GM23338 (cell line): ENCODE data around the gene ADGRL3. TPM values are rescaled to one million over a fixed set of nuclear protein-coding genes. Genes with fewer than 3 reads are reported as not detected.

Source experiments
- ATAC-seq: fragments of 200-7000 bp; cut with Tn5 transposase; 3 replicates; pipeline ENCODE4 v1.9.1; 2020
- DNase-seq: peaks from one replicate; pipeline ENCODE4 v3.0.0-alpha.2; 2015; ENCODE audit warnings: low spot score
- H2AFZ ChIP-seq: fragments of 200-600 bp; sonication (generic); 2 replicates; pipeline ENCODE4 v1.8.0; 2016; ENCODE audit warnings: antibody characterized with exemption, mild to moderate bottlenecking, moderate library complexity
- H3F3A ChIP-seq: fragments of 200-600 bp; sonication (generic); replicated peaks from 2 replicates; pipeline ENCODE4 v1.8.0; 2017; ENCODE audit warnings: antibody characterized with exemption, mixed run types, low read depth
- H3K27ac ChIP-seq: fragments of 200-600 bp; sonication (generic); 2 replicates; pipeline ENCODE4 v1.6.1; 2016; ENCODE audit warnings: low read depth
- H3K27me3 ChIP-seq: fragments of 200-600 bp; sonication (generic); 2 replicates; pipeline ENCODE4 v1.8.0; 2016; ENCODE audit warnings: mild to moderate bottlenecking, mixed run types, moderate library complexity; ENCODE audit not compliant: insufficient read depth
- H3K36me3 ChIP-seq: fragments of 200-600 bp; sonication (generic); 2 replicates; pipeline ENCODE4 v1.8.0; 2016; ENCODE audit warnings: mild to moderate bottlenecking; ENCODE audit not compliant: insufficient read depth
- H3K4me1 ChIP-seq: fragments of 200-600 bp; sonication (generic); 2 replicates; pipeline ENCODE4 v1.8.0; 2016; ENCODE audit warnings: mild to moderate bottlenecking, moderate library complexity; ENCODE audit not compliant: insufficient read depth
- H3K4me2 ChIP-seq: fragments of 200-600 bp; sonication (generic); 2 replicates; pipeline ENCODE4 v1.7.1; 2017; ENCODE audit warnings: mixed run types
- H3K4me3 ChIP-seq: fragments of 200-600 bp; sonication (generic); 2 replicates; pipeline ENCODE4 v1.6.1; 2016; ENCODE audit warnings: mixed run types
- H3K79me2 ChIP-seq: fragments of 200-600 bp; sonication (generic); replicated peaks from 2 replicates; pipeline ENCODE4 v1.8.0; 2017; ENCODE audit warnings: mild to moderate bottlenecking; ENCODE audit not compliant: insufficient read depth
- H3K9me2 ChIP-seq: fragments of 200-600 bp; sonication (generic); 2 replicates; pipeline ENCODE4 v1.8.0; 2017; ENCODE audit not compliant: insufficient read depth
- H4K20me1 ChIP-seq: fragments of 200-600 bp; sonication (generic); replicated peaks from 2 replicates; pipeline ENCODE4 v1.8.0; 2017; ENCODE audit warnings: mild to moderate bottlenecking; ENCODE audit not compliant: insufficient read depth
- H3K27ac Mint-ChIP-seq: 2 replicates; pipeline ENCODE4 v1.8.0; 2020; ENCODE audit warnings: inconsistent platforms, mild to moderate bottlenecking, moderate library complexity, mixed read lengths
- H3K27me3 Mint-ChIP-seq: 3 replicates; pipeline ENCODE4 v1.8.0; 2022; ENCODE audit warnings: low read depth, mild to moderate bottlenecking, moderate library complexity, mixed read lengths, inconsistent platforms; ENCODE audit not compliant: insufficient read depth, poor library complexity
- H3K36me3 Mint-ChIP-seq: 3 replicates; pipeline ENCODE4 v1.8.0; 2021; ENCODE audit warnings: low read depth, mild to moderate bottlenecking, inconsistent platforms, moderate library complexity, mixed read lengths
- H3K4me1 Mint-ChIP-seq: 3 replicates; pipeline ENCODE4 v1.8.0; 2020; ENCODE audit warnings: mild to moderate bottlenecking, inconsistent platforms, mixed read lengths
- H3K4me3 Mint-ChIP-seq: 3 replicates; pipeline ENCODE4 v1.8.0; 2021; ENCODE audit warnings: moderate library complexity, mild to moderate bottlenecking, inconsistent platforms, mixed read lengths
- H3K9me3 Mint-ChIP-seq: 3 replicates; pipeline ENCODE4 v1.8.0; 2020; ENCODE audit warnings: moderate library complexity, mild to moderate bottlenecking, inconsistent platforms, mixed read lengths
- EZH2 ChIP-seq: fragments of 200-600 bp; sonication (generic); IDR thresholded peaks from one replicate; pipeline ENCODE4 v1.8.0; 2017; ENCODE audit warnings: antibody characterized with exemption, mild to moderate bottlenecking, low read depth; ENCODE audit not compliant: unreplicated experiment
- EZH2phosphoT487 ChIP-seq: fragments of 200-600 bp; sonication (generic); IDR thresholded peaks from one replicate; pipeline ENCODE4 v1.8.1; 2018; ENCODE audit warnings: antibody characterized with exemption; ENCODE audit not compliant: unreplicated experiment
- ZNF331 ChIP-seq: fragments of 250-450 bp; sonication (Bioruptor Pico); IDR thresholded peaks from 2 replicates; pipeline ENCODE4 v1.5.0; 2020; ENCODE audit warnings: low read depth, mild to moderate bottlenecking, moderate library complexity
- polyA plus RNA-seq: library from polyadenylated mRNA; unstranded; fragments of >200 nt; fragmentation: Nextera tagmentation; extraction: Ambion mirVana; gene quantifications from 2 replicates; pipeline ENCODE4 v1.2.1, GENCODE V29; 2016
- total RNA-seq: library from RNA; depleted of rRNA; stranded (reverse); fragments of >200 nt; shearing (Covaris generic); gene quantifications from 2 replicates; pipeline ENCODE4 v1.2.3, GENCODE V29; 2014
- TF ChIP-seq, protein P1 (sequence below): fragments of 250-450 bp; sonication (Bioruptor Pico); IDR thresholded peaks from 2 replicates; pipeline ENCODE4 v1.5.0; 2020; ENCODE audit warnings: mild to moderate bottlenecking, moderate library complexity

Gene ADGRL3
- total and polyA plus RNA-seq, 2 experiments from 2014 or later, result 9.7 to 16.5 TPM

DNA sequence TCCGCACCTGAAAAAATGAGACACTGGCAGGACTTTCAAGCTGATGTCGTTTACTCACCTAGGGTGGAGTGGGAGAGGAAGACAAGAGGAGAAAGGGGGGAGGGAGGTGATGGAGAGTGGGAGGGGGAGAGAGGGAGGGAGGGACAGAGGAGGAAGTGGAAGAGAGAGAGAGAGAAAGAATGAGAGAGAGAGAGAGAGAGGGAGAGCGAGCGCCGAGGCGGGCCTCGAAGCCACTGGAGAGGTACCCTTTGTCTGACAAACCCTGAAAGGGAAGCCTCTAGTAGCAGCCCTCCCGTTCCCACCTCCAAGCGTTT is 296 bp upstream of the ADGRL3 start (continued):
- TF ChIP-seq, protein P1, sequence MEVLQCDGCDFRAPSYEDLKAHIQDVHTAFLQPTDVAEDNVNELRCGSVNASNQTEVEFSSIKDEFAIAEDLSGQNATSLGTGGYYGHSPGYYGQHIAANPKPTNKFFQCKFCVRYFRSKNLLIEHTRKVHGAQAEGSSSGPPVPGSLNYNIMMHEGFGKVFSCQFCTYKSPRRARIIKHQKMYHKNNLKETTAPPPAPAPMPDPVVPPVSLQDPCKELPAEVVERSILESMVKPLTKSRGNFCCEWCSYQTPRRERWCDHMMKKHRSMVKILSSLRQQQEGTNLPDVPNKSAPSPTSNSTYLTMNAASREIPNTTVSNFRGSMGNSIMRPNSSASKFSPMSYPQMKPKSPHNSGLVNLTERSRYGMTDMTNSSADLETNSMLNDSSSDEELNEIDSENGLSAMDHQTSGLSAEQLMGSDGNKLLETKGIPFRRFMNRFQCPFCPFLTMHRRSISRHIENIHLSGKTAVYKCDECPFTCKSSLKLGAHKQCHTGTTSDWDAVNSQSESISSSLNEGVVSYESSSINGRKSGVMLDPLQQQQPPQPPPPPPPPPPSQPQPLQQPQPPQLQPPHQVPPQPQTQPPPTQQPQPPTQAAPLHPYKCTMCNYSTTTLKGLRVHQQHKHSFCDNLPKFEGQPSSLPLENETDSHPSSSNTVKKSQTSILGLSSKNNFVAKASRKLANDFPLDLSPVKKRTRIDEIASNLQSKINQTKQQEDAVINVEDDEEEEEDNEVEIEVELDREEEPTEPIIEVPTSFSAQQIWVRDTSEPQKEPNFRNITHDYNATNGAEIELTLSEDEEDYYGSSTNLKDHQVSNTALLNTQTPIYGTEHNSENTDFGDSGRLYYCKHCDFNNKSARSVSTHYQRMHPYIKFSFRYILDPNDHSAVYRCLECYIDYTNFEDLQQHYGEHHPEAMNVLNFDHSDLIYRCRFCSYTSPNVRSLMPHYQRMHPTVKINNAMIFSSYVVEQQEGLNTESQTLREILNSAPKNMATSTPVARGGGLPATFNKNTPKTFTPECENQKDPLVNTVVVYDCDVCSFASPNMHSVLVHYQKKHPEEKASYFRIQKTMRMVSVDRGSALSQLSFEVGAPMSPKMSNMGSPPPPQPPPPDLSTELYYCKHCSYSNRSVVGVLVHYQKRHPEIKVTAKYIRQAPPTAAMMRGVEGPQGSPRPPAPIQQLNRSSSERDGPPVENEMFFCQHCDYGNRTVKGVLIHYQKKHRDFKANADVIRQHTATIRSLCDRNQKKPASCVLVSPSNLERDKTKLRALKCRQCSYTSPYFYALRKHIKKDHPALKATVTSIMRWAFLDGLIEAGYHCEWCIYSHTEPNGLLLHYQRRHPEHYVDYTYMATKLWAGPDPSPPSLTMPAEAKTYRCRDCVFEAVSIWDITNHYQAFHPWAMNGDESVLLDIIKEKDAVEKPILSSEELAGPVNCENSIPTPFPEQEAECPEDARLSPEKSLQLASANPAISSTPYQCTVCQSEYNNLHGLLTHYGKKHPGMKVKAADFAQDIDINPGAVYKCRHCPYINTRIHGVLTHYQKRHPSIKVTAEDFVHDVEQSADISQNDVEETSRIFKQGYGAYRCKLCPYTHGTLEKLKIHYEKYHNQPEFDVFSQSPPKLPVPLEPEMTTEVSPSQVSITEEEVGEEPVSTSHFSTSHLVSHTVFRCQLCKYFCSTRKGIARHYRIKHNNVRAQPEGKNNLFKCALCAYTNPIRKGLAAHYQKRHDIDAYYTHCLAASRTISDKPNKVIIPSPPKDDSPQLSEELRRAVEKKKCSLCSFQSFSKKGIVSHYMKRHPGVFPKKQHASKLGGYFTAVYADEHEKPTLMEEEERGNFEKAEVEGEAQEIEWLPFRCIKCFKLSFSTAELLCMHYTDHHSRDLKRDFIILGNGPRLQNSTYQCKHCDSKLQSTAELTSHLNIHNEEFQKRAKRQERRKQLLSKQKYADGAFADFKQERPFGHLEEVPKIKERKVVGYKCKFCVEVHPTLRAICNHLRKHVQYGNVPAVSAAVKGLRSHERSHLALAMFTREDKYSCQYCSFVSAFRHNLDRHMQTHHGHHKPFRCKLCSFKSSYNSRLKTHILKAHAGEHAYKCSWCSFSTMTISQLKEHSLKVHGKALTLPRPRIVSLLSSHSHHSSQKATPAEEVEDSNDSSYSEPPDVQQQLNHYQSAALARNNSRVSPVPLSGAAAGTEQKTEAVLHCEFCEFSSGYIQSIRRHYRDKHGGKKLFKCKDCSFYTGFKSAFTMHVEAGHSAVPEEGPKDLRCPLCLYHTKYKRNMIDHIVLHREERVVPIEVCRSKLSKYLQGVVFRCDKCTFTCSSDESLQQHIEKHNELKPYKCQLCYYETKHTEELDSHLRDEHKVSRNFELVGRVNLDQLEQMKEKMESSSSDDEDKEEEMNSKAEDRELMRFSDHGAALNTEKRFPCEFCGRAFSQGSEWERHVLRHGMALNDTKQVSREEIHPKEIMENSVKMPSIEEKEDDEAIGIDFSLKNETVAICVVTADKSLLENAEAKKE, result no peak

DNA sequence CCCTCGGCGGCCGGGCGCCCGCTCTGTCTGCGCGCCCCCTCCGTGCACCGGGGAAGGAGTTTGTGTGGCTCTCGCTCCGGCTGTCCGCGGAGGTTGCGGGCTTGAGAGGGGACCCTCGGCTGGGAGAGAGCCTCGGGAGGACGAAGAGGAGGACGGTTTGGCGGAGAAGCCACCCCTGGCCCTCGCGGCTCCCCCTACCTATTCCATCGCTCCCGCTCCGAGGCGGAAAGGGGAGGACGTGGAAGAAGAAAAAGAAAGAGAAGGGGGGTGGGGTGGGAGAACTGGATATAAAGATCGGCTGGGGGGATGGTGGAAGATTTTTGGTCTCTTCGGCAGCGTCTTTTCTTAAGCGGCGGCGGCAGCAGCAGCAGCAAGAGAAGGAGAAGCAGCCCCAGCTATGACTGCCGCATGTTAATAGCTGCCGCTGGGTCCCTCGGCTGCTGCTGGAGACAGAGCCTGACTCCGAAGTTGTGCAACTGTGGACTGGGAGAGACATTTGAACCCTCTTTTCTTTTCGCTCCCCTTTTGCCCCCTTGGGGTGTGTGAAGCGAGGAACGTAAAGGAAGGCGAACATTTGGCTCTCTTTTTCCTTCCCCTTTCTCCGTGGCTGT is 895 bp downstream of the ADGRL3 start:
- DNase-seq (peak; percentile 74), ATAC-seq (peak; percentile 9)
- Histone ChIP-seq H3K4me1 (peaks cover 39% of the 10 kb centered on the region), H3K4me2 (peak overlapping the region; percentile 93), H3F3A (no peaks in the 10 kb centered on the region; the same call in 1 of the 2 replicates), H3K79me2 (peaks cover 50% of the 10 kb centered on the region), H3K9me2 (no peaks in the 10 kb centered on the region), H3K27ac (no peak overlapping the region), H3K27me3 (peaks cover 50% of the 10 kb centered on the region), H2AFZ (peak overlapping the region; percentile 91), H4K20me1 (peaks cover 8% of the 10 kb centered on the region; the same call in 1 of the 2 replicates), H3K4me3 (peak overlapping the region; percentile 82), H3K36me3 (no peaks in the 10 kb centered on the region)
- Mint-ChIP-seq H3K9me3 (no peaks in the 10 kb centered on the region), H3K4me1 (peaks cover 39% of the 10 kb centered on the region), H3K4me3 (peak overlapping the region; percentile 95), H3K36me3 (no peaks in the 10 kb centered on the region), H3K27me3 (peaks cover 42% of the 10 kb centered on the region), H3K27ac (peak overlapping the region; percentile 39; the same call in 1 of the 2 replicates)
- TF ChIP-seq EZH2, result peak; percentile 57
- TF ChIP-seq ZNF331 (CRISPR knock-in tag), result no peak

DNA sequence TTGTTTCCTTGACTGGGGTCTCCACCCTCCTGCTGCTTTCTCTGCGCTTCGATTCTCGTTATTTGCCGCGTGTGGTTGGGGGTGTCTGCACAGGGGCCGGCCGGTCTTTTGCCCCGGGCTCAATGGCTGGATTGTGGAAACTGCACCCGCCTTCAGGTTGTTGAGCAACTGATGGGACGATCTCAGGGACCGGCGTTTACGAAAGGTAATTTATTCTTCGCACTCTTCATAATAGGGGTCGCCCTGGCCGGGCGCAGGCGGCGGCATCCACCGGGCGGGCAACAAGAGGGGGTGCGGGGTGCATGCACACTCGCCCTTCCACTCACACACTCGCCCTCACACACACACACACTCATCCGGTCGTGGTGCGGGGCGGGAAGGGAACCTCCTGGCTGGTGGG is 1.4 kb downstream of the ADGRL3 start:
- H3K36me3 ChIP-seq, result no peaks in the 10 kb centered on the region
- peaks cover 55% of the 10 kb centered on the region for H3K79me2 ChIP-seq
- peak overlapping the region; percentile 80 for H2AFZ ChIP-seq
- Mint-ChIP-seq H3K27ac (no peak overlapping the region), H3K27me3 (peaks cover 42% of the 10 kb centered on the region), H3K4me1 (peaks cover 39% of the 10 kb centered on the region), H3K9me3 (no peaks in the 10 kb centered on the region), H3K4me3 (peak overlapping the region; percentile 95), H3K36me3 (peaks cover 2% of the 10 kb centered on the region; the same call in 2 of the 3 replicates)
- peak overlapping the region; percentile 93 for H3K4me2 ChIP-seq
- peak; percentile 50 for DNase-seq
- no peak overlapping the region for H3K27ac ChIP-seq
- H3K4me1 ChIP-seq, result peaks cover 39% of the 10 kb centered on the region
- peak overlapping the region; percentile 82 for H3K4me3 ChIP-seq
- H3K27me3 ChIP-seq, result peaks cover 50% of the 10 kb centered on the region
- H3F3A ChIP-seq, result no peaks in the 10 kb centered on the region; the same call in 1 of the 2 replicates
- H4K20me1 ChIP-seq, result peaks cover 8% of the 10 kb centered on the region; the same call in 1 of the 2 replicates
- ATAC-seq, result peak; percentile 2
- TF ChIP-seq EZH2 (peak; percentile 25), EZH2phosphoT487 (no peak)
- H3K9me2 ChIP-seq, result no peaks in the 10 kb centered on the region
